Adrenal gland (tissue), 12 donors: ENCODE data around the gene SLC24A3. TPM values are rescaled to one million over a fixed set of nuclear protein-coding genes. Genes with fewer than 3 reads are reported as not detected.

ENCODE experiments used
- DNase-seq, 7 donors: peaks; one replicate each; pipeline ENCODE4 v3.0.0-alpha.2; 2019 to 2020
- H3K27ac ChIP-seq, 5 donors: fragments of 200-600 bp; sonication (generic) in 4 of 5; 1 replicate in 3 of 5; 2 replicates in 2 of 5; pipeline versions ENCODE4 v1.5.1 to v1.8.0; 2016 to 2020; ENCODE audit warnings: mild to moderate bottlenecking in 1 of 5
- H3K27me3 ChIP-seq: fragments of 200-600 bp; 2 replicates; pipeline ENCODE4 v1.8.0; 2021
- H3K36me3 ChIP-seq, 2 donors: fragments of 200-600 bp; replicated peaks in 1 of 2; 1 replicate in 1 of 2; 2 replicates in 1 of 2; pipeline versions ENCODE4 v1.5.1 to v1.8.0; 2018 to 2022
- H3K4me1 ChIP-seq, 2 donors: fragments of 200-600 bp; replicated peaks in 1 of 2; 1 replicate in 1 of 2; 2 replicates in 1 of 2; pipeline versions ENCODE4 v1.5.1 to v1.8.0; 2018 to 2021
- H3K4me3 ChIP-seq, 4 donors: fragments of 200-600 bp; sonication (generic) in 3 of 4; one replicate each; pipeline ENCODE4 v1.5.1; 2016 to 2018
- H3K9me3 ChIP-seq, 3 donors: fragments of 200-600 bp; sonication (generic) in 1 of 3; replicated peaks in 1 of 3; 1 replicate in 2 of 3; 2 replicates in 1 of 3; pipeline versions ENCODE4 v1.5.1 to v1.8.0; 2016 to 2021
- CTCF ChIP-seq, 6 experiments: fragments of 450-650 bp in 4 of 6; fragments of 200-600 bp in 2 of 6; sonication (generic) in 1 of 6; IDR thresholded peaks; 1 replicate in 5 of 6; 2 replicates in 1 of 6; pipeline versions ENCODE4 v1.5.1 to v1.8.0; 2016 to 2021; ENCODE audit warnings: antibody characterized with exemption in 6 of 6, mild to moderate bottlenecking in 2 of 6, moderate library complexity in 1 of 6
- POLR2A ChIP-seq, 2 donors: fragments of 450-650 bp; IDR thresholded peaks; one replicate each; pipeline ENCODE4 v1.6.1; 2017; ENCODE audit warnings: antibody characterized with exemption in 2 of 2, mild to moderate bottlenecking in 2 of 2, moderate library complexity in 1 of 2
- WGBS, 4 donors: extraction: QIAGEN DNeasy Blood & Tissue Kit in 2 of 4; methylation state at CpG; one replicate each; pipeline versions ENCODE4 v1.1.5 to v1.1.7; 2013 to 2017; 5-methylcytosine and 5-hydroxymethylcytosine counted together
- intact Hi-C, 2 donors: fragments of 100-400 bp; cut with DNase I; formaldehyde crosslinking; loops; one replicate each; pipeline versions ENCODE4 v1.14.1 to v1.15.0; 2022 to 2023
- polyA plus RNA-seq, 3 donors: library from polyadenylated mRNA; stranded (reverse); fragments of 200-250 nt in 2 of 3; fragments of 350-450 nt in 1 of 3; fragmentation: Illumina TruSeq in 1 of 3; extraction: RNeasy Lipid Tissue Mini Kit (QIAGEN cat#74804) in 1 of 3; gene quantifications; one replicate each; pipeline ENCODE4 v1.2.3, GENCODE V29; 2013 to 2014
- total RNA-seq, 9 donors: library from RNA; depleted of rRNA in 4 of 9; stranded (reverse); fragments of >200 nt in 4 of 9; fragments of 120-200 nt in 1 of 9; fragmentation: NEBNext Ultra II Directional in 1 of 9; extraction: Animal tissue kit (Norgen Biotek cat#: 25700) in 1 of 9; gene quantifications; one replicate each; pipeline versions ENCODE4 v1.1.0 to v1.2.4, GENCODE V29; 2013 to 2023
- donor health status: healthy with polysubstance abuse.
- donor health status: Bipolar disorder and iron deficiency.
- donor health status: DM: yes; HTN: yes; CAD: no.
- donor health status: DM: no; HTN: no; CAD: no.
- donor health status: DM: no; HTN: no; CAD: no.
- donor health status: DM: yes; HTN: yes; CAD: no.

Gene SLC24A3
- total and polyA plus RNA-seq, 12 donors, result 0.89 to 44.4 (median 2.7) TPM

DNA sequence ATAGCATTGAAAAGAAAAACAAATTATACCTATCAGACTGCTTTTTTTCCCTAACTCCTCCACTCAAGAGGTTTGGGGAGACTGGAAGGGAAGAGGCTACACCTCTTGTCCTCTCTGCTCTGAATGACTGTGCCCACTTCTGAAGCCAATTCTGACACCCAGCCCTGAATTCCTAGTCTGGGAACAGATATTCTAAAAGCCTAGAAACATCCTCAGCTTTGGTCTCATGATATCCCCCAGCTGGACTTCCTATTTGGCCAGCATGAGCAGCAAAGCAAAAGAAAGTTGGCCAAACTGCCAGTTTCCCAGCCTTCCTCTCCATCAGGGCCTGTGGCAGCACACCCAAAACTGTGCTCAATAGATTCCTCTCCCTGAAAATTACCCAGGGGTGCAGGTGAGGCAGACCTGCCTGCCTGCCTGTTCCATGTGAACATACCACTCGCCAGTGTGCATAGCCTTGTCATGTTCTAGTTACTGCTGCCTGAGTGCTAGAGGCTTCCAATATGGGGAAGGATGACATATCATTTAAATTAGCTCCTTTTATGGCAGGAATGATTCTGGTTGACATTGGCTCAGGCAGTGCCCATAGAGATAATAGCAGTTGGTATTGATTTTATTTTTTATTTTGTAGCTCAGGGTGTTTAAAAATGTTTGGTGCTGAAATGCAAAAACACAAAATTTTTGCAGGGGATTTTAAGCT lies 393.5 kb downstream of the SLC24A3 start:
- H3K4me1 ChIP-seq, result no peaks in the 10 kb centered on the region
- no peaks in the 10 kb centered on the region for H3K36me3 ChIP-seq
- 73 to 83% (median 81%) methylated on average over 1 of the region's 1 CpG for whole genome bisulfite sequencing, 4 donors
- H3K4me3 ChIP-seq, result no peak overlapping the region
- H3K9me3 ChIP-seq, result no peaks in the 10 kb centered on the region
- H3K27me3 ChIP-seq, result no peaks in the 10 kb centered on the region
- TF ChIP-seq POLR2A (IDR thresholded peaks at IDR 0.05) (no peak), CTCF (IDR thresholded peaks at IDR 0.05) (no peak)
- no peak for DNase-seq
- H3K27ac ChIP-seq, result no peak overlapping the region
- intact Hi-C loops, result no loop called here

GRCh38 chr20:19609642-19610223 lies 397.3 kb downstream of the SLC24A3 start:
- Histone ChIP-seq H3K27me3 (no peaks in the 10 kb centered on the region), H3K36me3 (no peaks in the 10 kb centered on the region), H3K4me1 (no peaks in the 10 kb centered on the region), H3K9me3 (no peaks in the 10 kb centered on the region), H3K27ac (no peak overlapping the region), H3K4me3 (no peak overlapping the region)
- TF ChIP-seq CTCF (IDR thresholded peaks at IDR 0.05) (no peak), POLR2A (IDR thresholded peaks at IDR 0.05) (no peak)
- WGBS, 4 donors, result 59 to 68% (median 65%) methylated on average over 2 of the region's 2 CpGs
- intact Hi-C loops, result no loop called here
- no peak for DNase-seq

GRCh38 chr20:19615629-19616028 lies 403.2 kb downstream of the SLC24A3 start:
- Histone ChIP-seq H3K27me3 (no peaks in the 10 kb centered on the region), H3K27ac (no peak overlapping the region), H3K4me3 (no peak overlapping the region), H3K4me1 (no peaks in the 10 kb centered on the region), H3K9me3 (no peaks in the 10 kb centered on the region), H3K36me3 (no peaks in the 10 kb centered on the region)
- TF ChIP-seq POLR2A (IDR thresholded peaks at IDR 0.05) (no peak), CTCF (IDR thresholded peaks at IDR 0.05) (no peak)
- intact Hi-C loops, result no loop called here
- DNase-seq, result no peak

- TF ChIP-seq POLR2A (IDR thresholded peaks at IDR 0.05), result no peak
- no peak for TF ChIP-seq CTCF (IDR thresholded peaks at IDR 0.05)
- no peaks in the 10 kb centered on the region for H3K4me1 ChIP-seq
- intact Hi-C loops, result no loop called here
- 68 to 86% (median 83%) methylated on average over 1 to 2 of the region's 2 CpGs for WGBS, 4 donors
- no peak for DNase-seq
- no peaks in the 10 kb centered on the region for H3K9me3 ChIP-seq
- no peaks in the 10 kb centered on the region for H3K36me3 ChIP-seq
- no peaks in the 10 kb centered on the region for H3K27me3 ChIP-seq
- no peak overlapping the region for H3K4me3 ChIP-seq
- H3K27ac ChIP-seq, result no peak overlapping the region
These were observed 403.6 kb downstream of the SLC24A3 start for GRCh38 chr20:19616081-19616480.
